Activated CD8-positive, alpha-beta memory T cell treated with anti-CD3 and anti-CD28 coated beads for 36 hours (primary cell): ENCODE measurements around the gene VENTX. TPM values are rescaled to one million over a fixed set of nuclear protein-coding genes. Genes with fewer than 3 reads are reported as not detected.
"Not testable (repeated sequence)": the region's sequence is repeated elsewhere in the genome, so short reads cannot be mapped to it uniquely, and the experiment has no call there.

ENCODE experiments used
- CTCF ChIA-PET: fragments of 350-600 bp; sonication (Branson Sonifier 250); formaldehyde crosslinking; loops from one replicate; lab custom pipeline; 2021; ENCODE audit warnings: antibody characterized with exemption; lab: Charles Lee
- POLR2A ChIA-PET: fragments of 350-600 bp; sonication (Branson Sonifier 250); formaldehyde crosslinking; loops from one replicate; lab custom pipeline; 2021; ENCODE audit warnings: antibody characterized with exemption; lab: Charles Lee
- total RNA-seq, 2 experiments: library from RNA; stranded (reverse); gene quantifications; one replicate each; pipeline ENCODE4 v1.2.3, GENCODE V29; 2021

The VENTX gene
- total RNA-seq, 2 experiments from 2014 or later = not detected

DNA sequence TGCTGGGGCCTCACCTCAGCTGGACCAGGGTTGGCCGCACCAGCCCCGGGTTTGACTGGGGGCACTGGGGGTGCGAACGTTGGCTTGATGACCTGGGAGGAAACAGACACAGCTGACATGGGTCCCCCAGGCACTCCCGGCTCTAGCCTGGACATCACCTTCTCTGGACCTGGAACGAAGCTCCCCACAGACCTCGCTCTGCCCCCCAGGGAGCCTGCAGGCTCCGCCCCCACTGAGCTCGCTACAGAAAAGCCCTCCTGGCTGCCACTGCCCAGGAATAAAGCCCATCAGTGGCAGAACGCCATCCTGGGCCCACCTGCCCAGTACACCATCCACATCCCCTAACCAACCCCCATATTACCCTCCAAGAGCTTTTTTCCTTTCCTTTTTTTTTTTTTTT, 26.0 kb downstream of the VENTX start:
- CTCF ChIA-PET = interaction anchor here (2.7 kb wide), 1 partner anchor 12 kb away, joined by 11 read pairs; the partner anchor contains the start of gene ADAM8

DNA sequence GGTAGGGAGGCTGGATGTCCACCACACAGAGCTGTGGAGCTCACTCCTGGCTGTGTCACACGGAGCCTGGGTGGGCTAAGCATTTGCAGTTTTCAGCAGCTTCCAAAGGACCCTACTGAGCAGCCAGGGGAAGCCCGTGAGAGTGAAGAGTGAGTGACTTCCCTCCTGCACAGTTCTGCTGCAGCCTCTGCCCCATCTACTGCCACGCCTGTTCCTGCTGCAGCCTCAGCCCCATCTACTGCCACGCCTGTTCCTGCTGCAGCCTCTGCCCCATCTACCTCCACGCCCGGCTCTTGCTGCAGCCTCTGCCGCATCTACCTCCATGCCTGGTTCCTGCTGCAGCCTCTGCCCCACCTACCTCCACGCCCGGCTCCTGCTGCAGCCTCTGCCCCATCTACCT, 26.8 kb downstream of the VENTX start:
- POLR2A ChIA-PET = interaction anchor here (8.4 kb wide), 1 partner anchor 11 kb away, joined by 111 read pairs; the partner anchor contains the start of gene ADAM8
- CTCF ChIA-PET = interaction anchor here (2.7 kb wide), 1 partner anchor 12 kb away, joined by 11 read pairs; the partner anchor contains the start of gene ADAM8

More for the DNA sequence above, 26.0 kb downstream of the VENTX start:
- POLR2A ChIA-PET = interaction anchor here (8.4 kb wide), 1 partner anchor 12 kb away, joined by 111 read pairs; the partner anchor contains the start of gene ADAM8

DNA sequence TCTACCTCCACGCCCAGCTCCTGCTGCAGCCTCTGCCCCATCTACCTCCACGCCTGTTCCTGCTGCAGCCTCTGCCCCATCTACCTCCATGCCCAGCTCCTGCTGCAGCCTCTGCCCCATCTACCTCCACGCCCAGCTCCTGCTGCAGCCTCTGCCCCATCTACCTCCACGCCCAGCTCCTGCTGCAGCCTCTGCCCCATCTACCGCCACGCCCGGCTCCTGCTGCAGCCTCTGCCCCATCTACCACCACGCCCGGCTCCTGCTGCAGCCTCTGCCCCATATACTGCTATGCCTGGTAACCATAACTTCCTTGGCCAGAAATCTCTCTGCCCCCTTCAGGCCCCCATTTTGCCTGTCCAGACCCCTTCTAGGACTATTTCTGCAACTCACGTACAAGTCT, 27.4 kb downstream of the VENTX start:
- POLR2A ChIA-PET = interaction anchor here (8.4 kb wide), 1 partner anchor 10 kb away, joined by 111 read pairs; the partner anchor contains the start of gene ADAM8
- CTCF ChIA-PET = not testable (repeated sequence)

DNA sequence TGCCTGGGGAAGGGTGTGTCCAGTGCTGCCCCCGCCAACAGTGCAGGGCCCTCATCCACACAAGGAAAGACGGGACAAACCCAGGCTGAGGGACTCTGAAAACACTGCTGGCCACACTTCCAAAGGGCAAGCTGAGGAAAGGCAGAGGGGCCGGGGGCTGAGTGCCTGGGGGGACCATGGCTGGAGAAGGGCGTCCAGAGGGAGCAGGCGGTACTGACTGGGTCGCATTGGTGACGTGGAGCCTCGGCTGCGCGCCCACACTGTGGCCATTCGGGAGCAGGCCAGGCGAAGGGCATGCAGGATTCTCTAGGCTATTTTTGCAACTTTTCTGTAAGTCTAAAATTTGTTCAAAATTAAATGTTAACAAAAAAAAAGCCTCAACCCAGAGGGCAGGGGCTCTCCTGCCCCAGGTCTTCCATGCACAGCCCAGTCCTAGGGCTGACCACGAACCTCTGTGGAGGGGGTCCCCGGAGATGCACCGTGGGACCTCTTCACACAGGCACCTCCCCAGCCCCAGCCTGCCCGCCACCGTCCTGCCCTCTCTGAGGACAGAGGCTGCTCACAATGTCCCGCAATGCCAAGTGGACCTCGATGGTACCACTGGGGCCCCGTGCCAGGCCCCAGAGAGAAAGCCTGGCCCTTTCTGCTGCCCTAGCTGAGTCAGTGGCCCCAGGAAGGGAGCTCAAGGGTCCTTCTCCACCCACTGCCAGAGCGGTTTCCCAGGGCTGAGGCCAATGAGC, 28.6 kb downstream of the VENTX start:
- ChIA-PET POLR2A (no interaction called here), CTCF (interaction anchor here (1.0 kb wide), 1 partner anchor 9 kb away, joined by 3 read pairs; no protein-coding TSS in a partner anchor)

DNA sequence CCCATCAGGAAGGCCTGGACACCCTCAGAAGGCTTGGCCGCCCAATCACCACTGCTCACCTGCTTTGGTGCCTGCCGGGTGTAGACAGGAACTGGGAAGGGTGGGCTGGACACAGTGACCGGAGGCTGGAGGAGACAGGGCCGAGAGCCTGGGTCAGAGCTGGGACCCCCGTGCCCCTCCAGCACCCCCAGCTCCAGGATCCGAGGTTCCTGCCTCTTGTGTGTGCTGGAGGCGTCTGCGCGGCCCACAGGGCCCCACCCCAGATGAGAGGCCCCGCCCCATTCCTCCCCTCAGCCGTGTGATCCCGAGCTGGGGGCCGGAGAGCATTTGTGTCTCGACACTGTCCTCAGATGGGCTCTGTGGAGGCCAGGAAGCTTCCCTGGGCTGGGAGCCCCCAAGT, 29.6 kb downstream of the VENTX start:
- ChIA-PET CTCF (interaction anchor here (1.0 kb wide), 1 partner anchor 8 kb away, joined by 3 read pairs; no protein-coding TSS in a partner anchor), POLR2A (interaction anchor here (0.9 kb wide), 1 partner anchor 156 kb away, joined by 3 read pairs; no protein-coding TSS in a partner anchor)

GRCh38 chr10:133267829-133268228, 30.2 kb downstream of the VENTX start:
- ChIA-PET POLR2A (interaction anchor here (0.9 kb wide), 1 partner anchor 155 kb away, joined by 3 read pairs; no protein-coding TSS in a partner anchor), CTCF (interaction anchor here (1.3 kb wide), 1 partner anchor 40 kb away, joined by 3 read pairs; no protein-coding TSS in a partner anchor)

DNA sequence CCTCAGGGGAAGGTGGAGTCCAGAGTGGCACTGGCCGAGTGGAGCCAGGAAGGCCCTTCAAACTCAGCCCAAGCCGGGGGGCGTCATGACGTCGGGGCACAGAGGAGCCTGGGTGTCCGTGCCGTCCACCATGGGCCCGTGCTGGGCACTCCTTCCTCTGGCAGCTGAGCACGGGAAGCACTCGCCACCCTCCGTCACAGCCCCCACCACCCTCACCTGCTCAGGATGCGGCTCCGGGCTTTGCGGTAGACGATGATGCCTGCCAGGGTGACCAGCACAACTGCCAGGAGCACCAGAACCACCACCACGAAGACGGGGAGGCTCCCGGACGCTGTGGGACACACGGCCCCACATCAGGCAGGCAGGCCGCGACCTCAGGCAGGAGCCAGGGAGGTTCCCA, 30.9 kb downstream of the VENTX start:
- CTCF ChIA-PET = interaction anchor here (1.3 kb wide), 1 partner anchor 39 kb away, joined by 3 read pairs; no protein-coding TSS in a partner anchor
- POLR2A ChIA-PET = no interaction called here

DNA sequence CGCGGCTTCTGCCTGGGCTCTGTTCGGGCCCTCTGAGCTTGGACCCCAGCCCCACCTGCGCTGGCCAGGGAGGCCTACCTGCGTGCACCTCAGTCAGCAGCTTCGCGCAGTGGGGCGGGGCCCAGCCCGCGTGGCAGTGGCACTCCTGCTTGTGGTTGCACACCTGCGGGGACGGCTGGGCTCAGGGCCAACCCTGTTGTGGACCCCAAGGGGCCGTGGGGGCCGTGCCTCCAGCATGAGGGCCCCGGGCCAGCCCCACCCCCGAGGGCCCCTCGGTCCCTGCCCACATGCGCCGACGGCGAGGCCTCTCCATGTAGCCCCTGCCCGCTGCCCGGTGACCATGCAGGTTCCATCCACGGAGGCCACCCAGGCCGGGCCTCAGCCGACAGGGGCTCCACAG, 31.7 kb downstream of the VENTX start:
- POLR2A ChIA-PET = no interaction called here
- CTCF ChIA-PET = interaction anchor here (1.3 kb wide), 1 partner anchor 38 kb away, joined by 3 read pairs; no protein-coding TSS in a partner anchor

GRCh38 chr10:133270204-133270603, 32.5 kb downstream of the VENTX start:
- CTCF ChIA-PET = no interaction called here
- POLR2A ChIA-PET = no interaction called here

DNA sequence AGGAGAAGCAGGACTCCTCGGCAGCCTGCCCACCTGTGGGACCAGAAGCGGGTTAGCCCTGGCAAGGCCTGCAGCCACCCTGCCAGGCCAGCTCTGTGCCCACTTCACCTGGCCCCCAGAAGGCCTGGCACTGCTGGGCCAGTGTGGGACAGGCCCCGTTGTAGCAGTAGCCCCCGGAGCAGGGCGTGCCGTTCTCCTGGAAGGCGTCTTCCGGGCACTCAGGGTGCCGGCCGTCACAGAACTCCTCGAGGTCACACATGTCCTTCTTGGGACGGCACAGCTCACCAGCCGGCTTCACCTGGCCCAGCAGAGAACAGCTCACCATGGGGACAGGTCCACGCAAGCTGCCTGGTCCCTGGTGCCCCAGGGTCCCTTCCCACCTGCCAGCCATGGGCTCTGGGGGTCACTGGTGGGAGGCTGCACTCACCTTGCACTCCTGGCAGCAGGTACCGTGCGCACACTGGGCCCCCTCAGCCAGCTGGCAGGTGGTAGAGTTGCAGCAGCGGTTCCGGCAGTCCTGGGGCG, 33.2 kb downstream of the VENTX start:
- POLR2A ChIA-PET = no interaction called here

GRCh38 chr10:133271521-133272300, 34.1 kb downstream of the VENTX start:
- POLR2A ChIA-PET = interaction anchor here (7.8 kb wide), 1 partner anchor 11 kb away, joined by 111 read pairs; no protein-coding TSS in a partner anchor

More for the DNA sequence above, 33.2 kb downstream of the VENTX start:
- CTCF ChIA-PET = interaction anchor here (0.6 kb wide), 1 partner anchor 54 kb away, joined by 4 read pairs; no protein-coding TSS in a partner anchor

DNA sequence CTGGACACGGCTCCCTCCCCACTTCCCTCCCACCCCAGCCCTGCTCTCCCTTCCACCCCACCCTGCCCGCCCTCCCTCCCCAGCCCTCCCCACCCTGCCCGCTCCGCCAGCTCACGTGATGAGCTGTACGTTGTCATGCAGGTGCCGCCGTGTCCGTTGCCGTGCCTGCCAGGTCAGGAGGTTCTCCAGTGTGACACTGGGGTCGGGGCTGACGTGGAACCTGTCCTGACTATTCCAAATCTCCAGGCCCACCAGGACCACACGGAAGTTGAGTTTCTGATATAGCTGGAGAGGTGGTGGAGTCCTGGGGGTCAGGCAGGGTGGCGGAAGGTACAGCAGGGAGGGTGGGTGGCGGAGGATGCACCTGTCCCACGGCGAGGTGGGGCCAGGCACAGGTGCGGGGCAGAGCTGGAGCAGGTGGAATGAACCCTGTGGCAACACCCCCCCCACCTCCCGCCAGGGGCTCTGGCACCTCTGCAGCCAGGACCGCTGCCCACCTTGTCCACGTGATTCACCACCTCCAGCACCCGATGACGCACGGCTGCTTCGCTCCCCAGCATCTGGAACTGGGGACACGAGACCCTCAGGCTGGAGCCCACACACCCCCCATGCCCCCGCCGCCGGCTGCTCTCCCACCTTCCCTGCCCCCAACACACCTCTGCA, 34.8 kb downstream of the VENTX start:
- ChIA-PET CTCF (no interaction called here), POLR2A (interaction anchor here (7.8 kb wide), 1 partner anchor 11 kb away, joined by 111 read pairs; no protein-coding TSS in a partner anchor)

More at GRCh38 chr10:133271521-133272300, 34.1 kb downstream of the VENTX start:
- CTCF ChIA-PET = no interaction called here

- POLR2A ChIA-PET = interaction anchor here (7.8 kb wide), 1 partner anchor 12 kb away, joined by 111 read pairs; no protein-coding TSS in a partner anchor
- CTCF ChIA-PET = no interaction called here
Measured at GRCh38 chr10:133272964-133273420, 35.3 kb downstream of the VENTX start.

GRCh38 chr10:133273534-133274143, 36.0 kb downstream of the VENTX start:
- CTCF ChIA-PET = no interaction called here
- POLR2A ChIA-PET = interaction anchor here (7.8 kb wide), 1 partner anchor 13 kb away, joined by 111 read pairs; no protein-coding TSS in a partner anchor

GRCh38 chr10:133274751-133275683, 37.4 kb downstream of the VENTX start:
- ChIA-PET POLR2A (interaction anchor here (0.7 to 7.8 kb wide), 3 partner anchors 14 to 54 kb away, joined by 3 to 111 read pairs (median 3); no protein-coding TSS in a partner anchor), CTCF (interaction anchor here (0.6 to 3.0 kb wide), 10 partner anchors 8 to 132 kb away, joined by 3 to 25 read pairs (median 4); no protein-coding TSS in a partner anchor)

- POLR2A ChIA-PET = interaction anchor here (0.8 to 7.8 kb wide), 2 partner anchors 15 to 30 kb away, joined by 3 to 111 read pairs; no protein-coding TSS in a partner anchor
- CTCF ChIA-PET = interaction anchor here (0.6 to 3.0 kb wide), 11 partner anchors 9 to 132 kb away, joined by 3 to 25 read pairs (median 4); no protein-coding TSS in a partner anchor
Measured at GRCh38 chr10:133275684-133276092, 38.0 kb downstream of the VENTX start.
